Natural killer cell (primary cell): ENCODE results near the gene THRB. TPM values are rescaled to one million over a fixed set of nuclear protein-coding genes. Genes with fewer than 3 reads are reported as not detected.

Experiments used
- ATAC-seq, 3 donors: fragments of 150-1000 bp in 2 of 3; fragments of 200-7000 bp in 1 of 3; cut with Tn5 transposase; 1 replicate in 1 of 3; 2 replicates in 2 of 3; pipeline ENCODE4 v1.10.0; 2021; ENCODE audit warnings: mild to moderate bottlenecking in 2 of 3, moderate library complexity in 2 of 3
- DNase-seq, 2 donors: peaks; one replicate each; pipeline versions ENCODE4 v3.0.0 to v3.0.0-alpha.2; 2013 to 2021; ENCODE audit warnings: mixed read lengths in 1 of 2
- H3K27ac ChIP-seq: one replicate; pipeline ENCODE4 v1.5.1; 2013; ENCODE audit warnings: mild to moderate bottlenecking, low read length
- H3K27me3 ChIP-seq: one replicate; pipeline ENCODE4 v1.6.1; 2013; ENCODE audit warnings: low read length; ENCODE audit not compliant: control insufficient read depth, insufficient read depth
- H3K36me3 ChIP-seq: one replicate; pipeline ENCODE4 v1.6.1; 2013; ENCODE audit warnings: low read length; ENCODE audit not compliant: control insufficient read depth, insufficient read depth
- H3K4me1 ChIP-seq: one replicate; pipeline ENCODE4 v1.6.1; 2013; ENCODE audit warnings: low read length; ENCODE audit not compliant: control insufficient read depth, insufficient read depth
- H3K4me3 ChIP-seq: one replicate; pipeline ENCODE4 v1.5.1; 2013; ENCODE audit warnings: low read length
- H3K9me3 ChIP-seq: one replicate; pipeline ENCODE4 v1.6.1; 2013; ENCODE audit warnings: low read length; ENCODE audit not compliant: control insufficient read depth, insufficient read depth
- H3K27ac Mint-ChIP-seq, 2 donors: one replicate each; pipeline ENCODE4 v1.8.0; 2022; ENCODE audit warnings: mild to moderate bottlenecking in 2 of 2, mixed read lengths in 2 of 2, moderate library complexity in 1 of 2
- H3K27me3 Mint-ChIP-seq, 2 donors: one replicate each; pipeline ENCODE4 v1.8.0; 2022; ENCODE audit warnings: low read depth in 2 of 2, mixed read lengths in 2 of 2
- H3K36me3 Mint-ChIP-seq: one replicate; pipeline ENCODE4 v1.8.0; 2022; ENCODE audit warnings: mixed read lengths
- H3K4me1 Mint-ChIP-seq, 2 donors: one replicate each; pipeline ENCODE4 v1.8.0; 2022; ENCODE audit warnings: mixed read lengths in 2 of 2
- H3K4me3 Mint-ChIP-seq: one replicate; pipeline ENCODE4 v1.8.0; 2022; ENCODE audit warnings: mild to moderate bottlenecking, moderate library complexity, mixed read lengths
- H3K9me3 Mint-ChIP-seq, 2 donors: one replicate each; pipeline ENCODE4 v1.8.0; 2022; ENCODE audit warnings: mixed read lengths in 2 of 2
- CTCF ChIP-seq: fragments of 200-600 bp; IDR thresholded peaks from one replicate; pipeline ENCODE4 v1.8.0; 2022; ENCODE audit warnings: antibody characterized with exemption
- WGBS: methylation state at CpG from one replicate; pipeline ENCODE4 v1.1.7; 2013; ENCODE audit warnings: missing lambda C conversion rate; ENCODE audit not compliant: insufficient coverage; 5-methylcytosine and 5-hydroxymethylcytosine counted together
- intact Hi-C: fragments of 100-400 bp; cut with micrococcal nuclease; formaldehyde crosslinking; loops from one replicate; pipeline ENCODE4 v1.14.2; 2022
- total RNA-seq, 4 donors: library from RNA; stranded (reverse); fragments of 120-200 nt in 1 of 4; gene quantifications; one replicate each; pipeline versions ENCODE4 v1.2.3 to v1.2.4, GENCODE V29; 2013 to 2022

THRB gene
- total RNA-seq, 3 donors from 2014 or later (not counting 1 experiment from before 2014, with no cell fraction given), result 0.05 TPM; not detected in 2

DNA sequence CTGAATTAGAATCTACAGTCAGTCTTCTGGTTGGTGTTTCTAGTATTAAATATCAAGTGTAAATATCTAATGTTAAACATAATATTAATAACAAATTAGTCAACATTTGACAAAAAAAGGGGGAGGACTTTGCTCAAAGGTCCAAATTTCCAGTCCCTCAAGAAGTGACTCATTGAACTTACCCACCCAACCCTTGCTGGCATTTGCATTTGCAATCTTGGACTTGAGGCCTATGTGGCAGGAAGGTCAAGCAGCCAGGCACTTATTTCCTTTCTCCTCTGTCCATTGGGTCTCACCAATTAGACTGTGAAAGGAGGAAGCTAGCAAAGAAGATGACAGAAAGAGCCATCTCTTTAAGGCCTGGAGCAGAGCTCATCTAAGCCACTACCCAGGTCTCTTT lies 174.0 kb downstream of the THRB start:
- H3K4me3 Mint-ChIP-seq, result no peak overlapping the region
- no peaks in the 10 kb centered on the region for H3K4me1 Mint-ChIP-seq
- H3K4me1 ChIP-seq, result no peaks in the 10 kb centered on the region
- DNase-seq (no peak), ATAC-seq (no peak)
- no peaks in the 10 kb centered on the region for H3K36me3 Mint-ChIP-seq
- H3K9me3 Mint-ChIP-seq, result peaks cover 2 to 9% of the 10 kb centered on the region in 2 donors
- no peak overlapping the region for H3K27ac Mint-ChIP-seq
- H3K9me3 ChIP-seq, result no peaks in the 10 kb centered on the region
- H3K27ac ChIP-seq, result no peak overlapping the region
- H3K36me3 ChIP-seq, result no peaks in the 10 kb centered on the region
- H3K4me3 ChIP-seq, result no peak overlapping the region
- H3K27me3 Mint-ChIP-seq, result no peaks in the 10 kb centered on the region
- intact Hi-C loops, result no loop called here
- no peak for TF ChIP-seq CTCF
- H3K27me3 ChIP-seq, result no peaks in the 10 kb centered on the region

GRCh38 chr3:24318677-24319287 lies 175.9 kb downstream of the THRB start:
- TF ChIP-seq CTCF, result no peak
- H3K4me3 Mint-ChIP-seq, result no peak overlapping the region
- H3K27me3 ChIP-seq, result no peaks in the 10 kb centered on the region
- H3K36me3 ChIP-seq, result no peaks in the 10 kb centered on the region
- no peak overlapping the region for H3K27ac Mint-ChIP-seq
- H3K27ac ChIP-seq, result no peak overlapping the region
- peaks cover 0 to 6% of the 10 kb centered on the region in 2 donors for H3K9me3 Mint-ChIP-seq
- H3K4me1 ChIP-seq, result no peaks in the 10 kb centered on the region
- H3K27me3 Mint-ChIP-seq, result no peaks in the 10 kb centered on the region
- ATAC-seq (no peak), DNase-seq (no peak)
- no peaks in the 10 kb centered on the region for H3K4me1 Mint-ChIP-seq
- H3K9me3 ChIP-seq, result no peaks in the 10 kb centered on the region
- no peaks in the 10 kb centered on the region for H3K36me3 Mint-ChIP-seq
- no peak overlapping the region for H3K4me3 ChIP-seq
- intact Hi-C loops, result no loop called here
- WGBS, result no CpG with 5 or more reads among the region's 1 CpG

DNA sequence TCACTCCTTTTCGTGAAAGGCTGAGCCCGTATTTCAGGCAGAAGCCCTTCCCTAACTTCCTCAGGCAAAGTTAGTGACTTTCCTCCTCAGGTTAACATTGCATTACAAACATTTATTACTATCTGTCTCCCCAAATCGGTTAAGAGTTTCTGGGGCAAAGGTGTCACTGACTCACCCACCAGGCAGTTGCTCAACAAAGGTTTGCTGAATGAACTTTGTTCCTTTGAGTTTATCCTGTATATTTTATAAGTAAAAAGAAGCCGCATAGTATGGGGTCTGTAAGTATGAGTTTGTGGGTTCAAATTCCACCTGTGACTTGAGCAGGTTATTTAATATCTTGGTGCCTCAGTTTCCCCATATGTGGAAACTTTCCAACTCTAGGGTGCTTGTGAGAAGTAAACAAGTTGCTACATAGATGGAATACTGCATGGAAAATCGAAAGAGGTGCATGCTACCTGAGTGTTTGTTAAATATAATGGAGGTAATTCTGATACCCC lies 177.7 kb downstream of the THRB start:
- H3K4me1 ChIP-seq, result no peaks in the 10 kb centered on the region
- no peaks in the 10 kb centered on the region for H3K36me3 Mint-ChIP-seq
- no peak overlapping the region for H3K4me3 ChIP-seq
- no peak overlapping the region for H3K4me3 Mint-ChIP-seq
- no peak overlapping the region for H3K27ac Mint-ChIP-seq
- peaks cover 0 to 6% of the 10 kb centered on the region in 2 donors for H3K9me3 Mint-ChIP-seq
- ATAC-seq, result no peak
- no peak for TF ChIP-seq CTCF
- H3K4me1 Mint-ChIP-seq, result no peaks in the 10 kb centered on the region
- H3K27me3 Mint-ChIP-seq, result no peaks in the 10 kb centered on the region
- WGBS, result 86% methylated on average over 5 of the region's 5 CpGs
- no peak for DNase-seq
- intact Hi-C loops, result no loop called here
- no peaks in the 10 kb centered on the region for H3K9me3 ChIP-seq
- H3K27me3 ChIP-seq, result no peaks in the 10 kb centered on the region
- no peak overlapping the region for H3K27ac ChIP-seq
- no peaks in the 10 kb centered on the region for H3K36me3 ChIP-seq

DNA sequence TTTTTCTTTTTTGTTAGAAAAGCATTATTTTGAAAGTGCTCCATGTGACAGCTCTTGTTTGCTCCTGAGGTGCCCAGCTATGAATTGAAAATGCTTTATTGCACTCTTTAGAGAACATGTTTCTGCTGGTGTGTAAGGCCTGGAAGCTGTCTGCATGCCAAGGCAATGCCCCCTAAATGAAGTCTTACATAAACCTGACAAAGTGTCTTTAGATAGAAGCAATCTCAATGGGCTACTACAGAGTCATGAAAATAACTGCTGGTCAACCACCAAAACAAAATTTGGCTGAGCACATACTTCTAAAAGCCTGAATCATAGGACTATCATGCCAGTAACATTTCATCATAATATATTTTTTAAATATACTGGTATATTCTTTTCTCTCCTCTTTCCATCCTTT lies 178.7 kb downstream of the THRB start:
- Histone ChIP-seq H3K27me3 (no peaks in the 10 kb centered on the region), H3K36me3 (no peaks in the 10 kb centered on the region), H3K4me3 (no peak overlapping the region), H3K27ac (no peak overlapping the region), H3K4me1 (no peaks in the 10 kb centered on the region), H3K9me3 (no peaks in the 10 kb centered on the region)
- TF ChIP-seq CTCF, result no peak
- H3K36me3 Mint-ChIP-seq, result no peaks in the 10 kb centered on the region
- ATAC-seq (no peak), DNase-seq (no peak)
- peaks cover 0 to 9% of the 10 kb centered on the region in 2 donors for H3K9me3 Mint-ChIP-seq
- H3K4me1 Mint-ChIP-seq, result no peaks in the 10 kb centered on the region
- H3K4me3 Mint-ChIP-seq, result no peak overlapping the region
- intact Hi-C loops, result no loop called here
- no peak overlapping the region for H3K27ac Mint-ChIP-seq
- no peaks in the 10 kb centered on the region for H3K27me3 Mint-ChIP-seq
